Measurements from ENCODE around the gene MESP2.

- TF ChIP-seq CTCF (IDR thresholded peaks at IDR 0.05; ENCODE audit: control extremely low read depth in 1 of 3, insufficient read depth in 1 of 3, low read depth in 1 of 3, low read length in 3 of 3), result no peak
- no peak for TF ChIP-seq POLR2AphosphoS5 (IDR thresholded peaks at IDR 0.05; ENCODE audit: low read depth, low read length)
- no peak for TF ChIP-seq POLR2A (IDR thresholded peaks at IDR 0.05; ENCODE audit: control extremely low read depth in 1 of 2, low read depth in 2 of 2, low read length in 2 of 2)
- TF ChIP-seq GABPA (IDR thresholded peaks at IDR 0.05; ENCODE audit: borderline replicate concordance, insufficient read depth, low read length), result no peak
- no peak for TF ChIP-seq CEBPB (IDR thresholded peaks at IDR 0.05; ENCODE audit: low read depth, low read length)
These were observed 23.1 kb downstream of the MESP2 start for GRCh38 chr15:89799011-89799911.
